ENCODE data around the gene PNPLA6.

GRCh38 chr19:7549429-7550148 is 14.1 kb downstream of the PNPLA6 start:
- TF ChIP-seq EED (IDR thresholded peaks at IDR 0.05; ENCODE audit: low read depth) (no peak), MYC (IDR thresholded peaks at IDR 0.05; ENCODE audit: insufficient read depth, insufficient read length, insufficient replicate concordance, low read length, severe bottlenecking) (no peak)

All from GM12878 (cell line).